OCI-LY7 (cell line): ENCODE results near the gene TMEM107. TPM values are rescaled to one million over a fixed set of nuclear protein-coding genes. Genes with fewer than 3 reads are reported as not detected.

Experiments
- BruUV-seq: library from RNA; stranded (reverse); fragments of 400-500 nt; replicated peaks from 2 replicates; lab custom pipeline; 2021; lab: Mats Ljungman, UMichigan
- CTCF ChIA-PET: fragments of 300-600 bp; sonication (Branson Sonifier 250); formaldehyde crosslinking; loops from one replicate; lab custom pipeline; 2022; ENCODE audit warnings: antibody characterized with exemption; ENCODE audit not compliant: unreplicated experiment; lab: Charles Lee
- POLR2A ChIA-PET: fragments of 300-600 bp; sonication (Branson Sonifier 250); formaldehyde crosslinking; loops from one replicate; lab custom pipeline; 2022; ENCODE audit warnings: antibody characterized with exemption; lab: Charles Lee
- DNase-seq: peaks from one replicate; pipeline ENCODE4 v3.0.0-alpha.2; 2015; ENCODE audit warnings: low spot score
- H2AFZ ChIP-seq: fragments of 200-600 bp; sonication (generic), shearing (Covaris generic); 2 replicates; pipeline ENCODE4 v1.6.1; 2014; ENCODE audit warnings: mild to moderate bottlenecking, antibody characterized with exemption, low read length, moderate library complexity
- H3K27ac ChIP-seq: fragments of 200-600 bp; sonication (generic); 2 replicates; pipeline ENCODE4 v1.5.1; 2014; ENCODE audit warnings: mixed run types, low read depth, mild to moderate bottlenecking, moderate library complexity, low read length, inconsistent platforms; ENCODE audit not compliant: poor library complexity, severe bottlenecking
- H3K36me3 ChIP-seq: fragments of 200-600 bp; sonication (generic); 2 replicates; pipeline ENCODE4 v1.6.1; 2014; ENCODE audit warnings: mild to moderate bottlenecking, antibody characterized with exemption, low read length, moderate library complexity, mixed read lengths; ENCODE audit not compliant: insufficient read depth
- H3K4me1 ChIP-seq: fragments of 200-600 bp; sonication (generic); 2 replicates; pipeline ENCODE4 v1.5.1; 2014; ENCODE audit warnings: mild to moderate bottlenecking, low read length; ENCODE audit not compliant: insufficient read depth, poor library complexity, severe bottlenecking
- H3K4me2 ChIP-seq: fragments of 200-600 bp; sonication (generic); 2 replicates; pipeline ENCODE4 v1.6.1; 2014; ENCODE audit warnings: mild to moderate bottlenecking, low read length
- H3K4me3 ChIP-seq: fragments of 200-600 bp; sonication (generic); 2 replicates; pipeline ENCODE4 v1.5.1; 2014; ENCODE audit warnings: mild to moderate bottlenecking, low read depth, low read length; ENCODE audit not compliant: poor library complexity, severe bottlenecking
- H3K79me2 ChIP-seq: fragments of 200-600 bp; sonication (generic); 2 replicates; pipeline ENCODE4 v1.6.1; 2016; ENCODE audit warnings: low read depth, mild to moderate bottlenecking, low read length, moderate library complexity, mixed read lengths; ENCODE audit not compliant: insufficient read depth
- H3K9me2 ChIP-seq: fragments of 200-600 bp; sonication (generic); 2 replicates; pipeline ENCODE4 v1.6.1; 2016; ENCODE audit warnings: mild to moderate bottlenecking, low read length, mixed read lengths; ENCODE audit not compliant: insufficient read depth
- H3K9me3 ChIP-seq: fragments of 200-600 bp; sonication (generic); 2 replicates; pipeline ENCODE4 v1.6.1; 2014; ENCODE audit warnings: mild to moderate bottlenecking, mixed run types, low read length, mixed read lengths
- H4K20me1 ChIP-seq: fragments of 200-600 bp; sonication (generic); 2 replicates; pipeline ENCODE4 v1.6.1; 2014; ENCODE audit warnings: mild to moderate bottlenecking, antibody characterized with exemption, low read length, moderate library complexity, mixed read lengths; ENCODE audit not compliant: insufficient read depth
- CTCF ChIP-seq: fragments of 200-600 bp; sonication (generic); conservative IDR thresholded peaks from 2 replicates; pipeline ENCODE4 v1.5.1; 2014; ENCODE audit warnings: mild to moderate bottlenecking, antibody characterized with exemption, low read length, moderate library complexity, mixed read lengths
- EZH2phosphoT487 ChIP-seq: fragments of 200-600 bp; sonication (generic); IDR thresholded peaks from 2 replicates; pipeline ENCODE4 v1.6.1; 2018; ENCODE audit warnings: low read depth, borderline replicate concordance, mild to moderate bottlenecking, mixed run types, antibody characterized with exemption, low read length, moderate library complexity, mixed read lengths
- intact Hi-C: fragments of 100-400 bp; cut with micrococcal nuclease; formaldehyde crosslinking; loops from one replicate; pipeline ENCODE4 v1.10.0; 2022; ENCODE audit not compliant: unreplicated experiment
- total RNA-seq, 2 experiments: library from RNA; depleted of rRNA in 1 of 2; stranded (reverse); fragments of >200 nt in 1 of 2; shearing (Covaris generic) in 1 of 2; gene quantifications; 2 replicates each; pipeline ENCODE4 v1.2.3, GENCODE V29; 2014 to 2022

TMEM107 gene
- total RNA-seq, 2 experiments from 2014 or later = 43.9 to 57.0 TPM

GRCh38 chr17:8141741-8142140 is 34.4 kb downstream of the TMEM107 start:
- Histone ChIP-seq H3K36me3 (peaks cover 54% of the 10 kb centered on the region), H4K20me1 (no peaks in the 10 kb centered on the region), H3K79me2 (no peaks in the 10 kb centered on the region), H3K27ac (no peak overlapping the region), H3K4me2 (no peak overlapping the region), H2AFZ (no peak overlapping the region), H3K9me2 (no peaks in the 10 kb centered on the region), H3K9me3 (no peaks in the 10 kb centered on the region), H3K4me1 (peaks cover 18% of the 10 kb centered on the region), H3K4me3 (no peak overlapping the region)
- ChIA-PET CTCF (no interaction called here), POLR2A (interaction anchor here (0.8 to 1.4 kb wide), 2 partner anchors 9 kb away, joined by 3 to 4 read pairs; no protein-coding TSS in a partner anchor)
- intact Hi-C loops = no loop called here
- no peak for DNase-seq
- TF ChIP-seq EZH2phosphoT487 (no peak), CTCF (no peak)
- BruUV-seq = no TSS peak

- H3K4me1 ChIP-seq = peaks cover 18% of the 10 kb centered on the region
- DNase-seq = no peak
- ChIA-PET CTCF (no interaction called here), POLR2A (interaction anchor here (0.8 to 1.4 kb wide), 2 partner anchors 9 to 10 kb away, joined by 3 to 4 read pairs; no protein-coding TSS in a partner anchor)
- peaks cover 47% of the 10 kb centered on the region for H3K36me3 ChIP-seq
- TF ChIP-seq CTCF (no peak), EZH2phosphoT487 (no peak)
- BruUV-seq = no TSS peak
- no peaks in the 10 kb centered on the region for H3K79me2 ChIP-seq
- H3K4me2 ChIP-seq = no peak overlapping the region
- no peaks in the 10 kb centered on the region for H3K9me2 ChIP-seq
- H3K9me3 ChIP-seq = no peaks in the 10 kb centered on the region
- no peak overlapping the region for H3K4me3 ChIP-seq
- H2AFZ ChIP-seq = no peak overlapping the region
- no peak overlapping the region for H3K27ac ChIP-seq
- H4K20me1 ChIP-seq = no peaks in the 10 kb centered on the region
- intact Hi-C loops = no loop called here
These were observed 35.1 kb downstream of the TMEM107 start for GRCh38 chr17:8141045-8141444.
